Activated naive CD4-positive, alpha-beta T cell treated with anti-CD3 and anti-CD28 coated beads, Interleukin-2, amount 50 U/mL, for 16 hours (primary cell): Measurements from ENCODE around the gene AFDN.

Experiments
- DNase-seq: peaks from one replicate; pipeline ENCODE4 v3.0.0-alpha.2; 2020

Gene AFDN

GRCh38 chr6:168005796-168006195, 179.1 kb downstream of the AFDN start:
- no peak for DNase-seq

GRCh38 chr6:168007592-168008338, 181.1 kb downstream of the AFDN start:
- no peak for DNase-seq

- no peak for DNase-seq
These were observed 182.6 kb downstream of the AFDN start for GRCh38 chr6:168009331-168009730.

- DNase-seq: no peak
These were observed 184.6 kb downstream of the AFDN start for GRCh38 chr6:168011291-168011690.

GRCh38 chr6:168012431-168013249, 185.9 kb downstream of the AFDN start:
- DNase-seq: no peak

- no peak for DNase-seq
These were observed 186.7 kb downstream of the AFDN start for GRCh38 chr6:168013250-168013915.

GRCh38 chr6:168014428-168014827, 187.7 kb downstream of the AFDN start:
- DNase-seq: no peak

- DNase-seq: no peak
These were observed 188.3 kb downstream of the AFDN start for GRCh38 chr6:168015009-168015408.

- no peak for DNase-seq
These were observed 188.9 kb downstream of the AFDN start for GRCh38 chr6:168015482-168016175.

GRCh38 chr6:168016176-168016620, 189.5 kb downstream of the AFDN start:
- no peak for DNase-seq

- DNase-seq: no peak
These were observed 190.2 kb downstream of the AFDN start for GRCh38 chr6:168016721-168017525.

GRCh38 chr6:168017629-168018028, 190.9 kb downstream of the AFDN start:
- no peak for DNase-seq

GRCh38 chr6:168018664-168019063, 192.0 kb downstream of the AFDN start:
- no peak for DNase-seq

- DNase-seq: no peak
These were observed 193.5 kb downstream of the AFDN start for GRCh38 chr6:168020242-168020641.

GRCh38 chr6:168021581-168021980, 194.9 kb downstream of the AFDN start:
- no peak for DNase-seq
